ENCODE measurements around the gene CCDC167.

- TF ChIP-seq SMC3 (conservative IDR thresholded peaks at IDR 0.05; ENCODE audit: poor library complexity), result no peak
- no peak for TF ChIP-seq CTCF (IDR thresholded peaks at IDR 0.05; ENCODE audit: poor library complexity, severe bottlenecking)
- no peak for TF ChIP-seq EZH2 (IDR thresholded peaks at IDR 0.05; ENCODE audit: borderline replicate concordance, insufficient read depth, low read length, poor library complexity, severe bottlenecking)
Observed at GRCh38 chr6:37486121-37486839, 13.4 kb downstream of the CCDC167 start.

Data from neural cell (in vitro differentiated cells).